GM21723 (cell line): Measurements from ENCODE around the gene HSP90AB1.

Source experiments
- ATAC-seq: cut with Tn5 transposase; IDR thresholded peaks from one replicate; pipeline ENCODE4 v1.9.1; 2021; ENCODE audit warnings: mild to moderate bottlenecking, moderate library complexity; ENCODE audit not compliant: unreplicated experiment

Gene HSP90AB1

GRCh38 chr6:44254191-44255104 lies 7.5 kb downstream of the HSP90AB1 start:
- no peak for ATAC-seq

- no peak for ATAC-seq
Observed at GRCh38 chr6:44255105-44255808, 8.4 kb downstream of the HSP90AB1 start.

GRCh38 chr6:44255871-44256774 lies 9.2 kb downstream of the HSP90AB1 start:
- ATAC-seq: no peak

- no peak for ATAC-seq
Observed at GRCh38 chr6:44256775-44257024, 9.8 kb downstream of the HSP90AB1 start.

DNA sequence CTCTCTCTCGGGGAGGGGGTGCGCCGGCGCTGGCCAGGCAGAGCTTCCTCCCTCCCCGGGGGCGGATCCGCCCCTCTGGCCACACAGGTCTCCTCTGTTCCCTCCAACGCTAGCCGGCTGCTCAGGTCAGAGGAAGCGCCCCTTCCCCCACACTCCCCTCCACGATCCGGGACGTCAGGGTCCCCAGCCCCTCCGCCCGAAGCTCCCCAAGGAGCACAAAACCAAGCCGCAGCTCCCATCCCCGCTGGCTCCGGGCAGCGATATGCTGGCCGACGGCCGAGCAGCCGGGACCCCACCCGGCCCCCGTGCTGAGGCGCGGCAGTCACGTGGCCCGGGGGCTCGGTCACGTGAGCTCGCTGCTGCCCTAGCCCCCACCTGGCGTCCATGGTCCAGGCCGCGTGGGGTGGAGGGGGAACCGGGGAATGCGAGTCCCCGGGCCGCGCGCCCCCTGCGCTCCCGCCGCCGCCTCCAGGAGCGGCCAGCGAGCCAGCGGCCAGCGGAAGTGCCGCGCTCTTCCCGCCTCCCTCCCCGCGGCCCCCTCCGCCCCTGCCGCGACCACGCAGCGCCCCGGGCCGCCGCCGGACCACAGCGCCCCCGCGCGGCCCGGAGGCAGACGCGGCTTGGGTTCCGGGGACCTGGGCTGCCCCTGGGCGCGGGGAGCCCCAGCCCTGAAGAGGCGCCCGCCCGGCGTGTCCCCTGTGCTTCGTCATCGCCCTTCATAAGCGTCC lies 10.3 kb downstream of the HSP90AB1 start, which contains the start of gene SLC35B2:
Gene SLC35B2, minus strand, starts transcription at position 504 of the 728 bp plus-strand sequence. Its CDS starts 118 bp downstream, at position 386.
- peak; percentile 54 for ATAC-seq

DNA sequence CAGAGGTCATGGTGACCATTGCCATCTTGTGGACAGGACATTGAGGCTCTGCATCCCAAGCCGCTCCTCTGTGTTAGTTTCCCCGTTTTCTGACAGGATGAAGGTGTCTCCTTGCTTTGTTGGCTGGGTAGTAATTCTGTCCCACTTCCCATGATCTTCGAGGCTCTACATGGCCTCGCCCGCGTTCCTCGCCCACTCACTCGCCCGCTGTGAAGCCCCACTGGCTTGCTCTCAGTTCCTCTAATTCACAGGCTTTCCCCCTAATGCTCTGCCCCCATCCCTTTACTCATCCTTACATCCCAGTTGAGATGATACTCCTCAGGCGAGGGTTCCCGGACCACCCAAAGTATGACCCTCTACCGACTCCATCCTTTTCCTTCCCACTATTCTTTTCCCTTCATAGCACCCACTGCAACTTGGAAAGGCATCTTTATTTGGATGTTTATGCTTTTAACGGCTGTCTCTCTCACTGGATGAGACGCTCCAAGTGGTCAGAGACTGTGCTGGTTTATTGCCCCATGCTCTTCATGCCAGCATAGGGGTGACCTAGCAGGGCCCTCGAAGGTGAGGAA lies 10.9 kb downstream of the HSP90AB1 start:
- peak; percentile 14 for ATAC-seq

DNA sequence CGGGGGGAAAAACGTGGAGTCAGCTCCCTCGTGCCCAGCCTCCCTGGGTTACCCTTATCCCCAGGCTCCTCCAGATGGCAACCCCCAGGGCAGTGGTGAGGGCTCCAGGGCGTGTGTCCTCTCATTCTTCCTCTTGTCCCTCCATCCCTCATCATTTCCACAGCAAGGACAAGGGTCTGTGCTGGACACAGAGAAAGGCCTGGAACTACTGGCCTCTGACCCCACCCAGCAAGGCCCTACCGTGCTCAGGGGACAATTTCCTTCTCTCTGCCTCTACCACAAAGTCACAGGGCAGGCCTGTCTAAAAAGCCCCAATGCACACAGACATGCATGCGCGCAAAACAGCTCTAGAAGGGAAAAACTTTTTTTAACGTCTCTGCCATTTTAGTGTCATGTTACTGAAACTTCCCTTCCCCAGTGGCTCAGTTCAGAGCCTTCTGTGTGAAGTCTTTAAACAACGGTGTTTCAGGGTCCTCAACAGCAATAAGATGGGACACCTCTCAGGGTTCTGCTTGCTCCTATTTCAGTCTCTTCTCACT lies 11.5 kb downstream of the HSP90AB1 start:
- no peak for ATAC-seq

- ATAC-seq: no peak
Observed at GRCh38 chr6:44258921-44259320, 12.0 kb downstream of the HSP90AB1 start.

- no peak for ATAC-seq
Observed at GRCh38 chr6:44260011-44260410, 13.1 kb downstream of the HSP90AB1 start.

DNA sequence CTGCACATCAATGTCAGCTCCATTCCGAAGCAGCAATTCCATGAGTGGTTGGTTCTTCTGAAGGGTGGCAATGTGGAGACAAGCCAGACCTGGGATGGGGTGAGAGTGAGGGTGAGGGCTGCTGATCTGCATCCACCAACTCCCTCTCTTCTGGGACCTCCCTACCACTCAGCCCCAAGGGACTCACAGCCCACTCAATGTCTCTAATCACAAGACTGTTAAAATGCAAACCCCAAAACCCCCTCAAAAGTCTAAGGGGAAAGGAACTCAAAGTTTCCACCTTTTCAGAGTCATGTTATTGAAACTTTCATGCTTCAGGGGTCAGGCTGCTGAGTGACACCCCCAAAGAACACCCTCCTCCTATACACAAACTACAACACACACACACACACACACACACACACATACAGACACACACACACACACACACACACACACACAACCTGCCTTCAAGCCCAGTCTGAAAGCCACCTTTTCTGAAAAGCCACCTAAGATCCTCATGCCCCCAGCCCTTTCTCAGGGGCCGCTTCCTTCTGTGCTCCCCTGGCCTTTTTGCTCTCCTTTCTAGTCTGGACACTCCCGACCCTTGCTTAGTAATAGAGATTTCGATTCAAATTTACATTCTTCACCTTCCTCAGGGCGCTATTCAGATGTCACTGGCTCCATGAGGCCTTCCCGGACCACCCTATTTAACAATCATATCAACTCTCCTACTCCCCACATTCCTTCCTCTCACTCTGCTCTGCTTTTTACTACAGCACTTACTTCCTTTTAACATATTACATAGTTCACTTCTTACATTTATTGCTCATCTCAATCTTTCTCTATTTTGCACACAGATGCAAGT lies 13.8 kb downstream of the HSP90AB1 start:
- ATAC-seq: no peak

DNA sequence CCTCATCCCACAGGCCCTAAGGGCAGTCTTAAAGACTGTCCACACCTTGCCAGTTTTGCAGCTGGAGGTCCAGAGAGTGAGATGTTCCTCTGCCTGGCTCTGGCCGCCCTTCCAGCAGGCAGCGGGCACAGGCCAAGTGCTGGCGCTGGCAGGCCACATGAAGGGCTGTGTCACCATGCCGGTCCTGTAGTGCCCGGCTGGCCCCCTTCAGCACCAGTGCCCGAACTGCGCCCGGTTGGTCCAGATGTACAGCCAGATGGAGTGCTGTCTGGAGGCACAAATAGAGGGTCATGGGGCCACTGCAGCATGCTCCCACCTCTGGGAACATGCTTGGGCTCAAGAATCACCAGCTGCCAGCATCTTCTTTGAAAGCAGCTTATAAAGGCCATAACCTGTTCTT lies 14.7 kb downstream of the HSP90AB1 start:
- ATAC-seq: no peak

- ATAC-seq: no peak
Observed at GRCh38 chr6:44262467-44263353, 15.8 kb downstream of the HSP90AB1 start.

- ATAC-seq: no peak
Observed at GRCh38 chr6:44263354-44264100, 16.6 kb downstream of the HSP90AB1 start.

- no peak for ATAC-seq
Observed at GRCh38 chr6:44264154-44265006, 17.5 kb downstream of the HSP90AB1 start.

GRCh38 chr6:44265007-44265721 lies 18.3 kb downstream of the HSP90AB1 start, which contains the start of gene NFKBIE:
NFKBIE (minus strand) TSS chr6:44265551; CDS start chr6:44265346, 205 bp downstream.
- ATAC-seq: peak; percentile 37
